ENCODE data around the gene MARCHF9.

Gene MARCHF9

DNA sequence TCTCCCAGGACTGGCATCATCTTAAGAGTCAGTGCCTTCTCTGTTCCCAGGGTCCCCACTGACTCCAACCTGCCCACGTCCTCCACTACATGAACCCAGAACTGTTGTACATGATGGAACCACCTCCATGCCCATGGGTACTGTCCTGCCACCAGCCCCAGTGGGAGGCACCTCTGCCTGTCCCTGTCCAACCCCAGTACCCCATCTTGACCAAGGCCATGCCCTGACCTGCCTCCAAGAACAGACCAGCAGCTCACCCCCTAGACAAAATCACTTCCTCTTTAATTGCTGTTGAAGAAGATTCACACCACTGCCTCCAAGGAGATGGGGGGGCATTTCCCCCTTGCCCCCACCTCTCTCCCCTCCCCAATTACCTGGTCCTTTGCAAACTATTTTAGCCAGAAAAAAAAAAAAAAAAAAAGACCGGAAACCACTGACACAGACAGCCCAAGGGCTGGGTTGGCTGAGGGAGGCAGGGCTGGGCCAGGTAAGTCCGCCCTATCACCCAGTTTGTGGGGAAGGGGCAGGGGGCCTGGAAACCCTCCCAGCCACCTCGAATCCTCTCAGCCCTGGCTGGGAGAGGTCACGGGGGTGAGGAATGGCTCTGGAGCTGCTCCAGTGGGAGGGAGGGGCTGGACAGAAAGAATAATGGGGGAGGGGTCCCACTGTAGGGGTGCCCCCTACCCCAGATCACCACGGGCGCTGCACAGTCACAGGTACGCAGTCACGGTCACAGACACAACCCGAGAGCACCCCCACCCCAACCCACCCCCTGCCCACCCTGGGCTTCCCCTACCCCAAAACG lies 29.8 kb upstream of the MARCHF9 start:
- no peak for DNase-seq

DNA sequence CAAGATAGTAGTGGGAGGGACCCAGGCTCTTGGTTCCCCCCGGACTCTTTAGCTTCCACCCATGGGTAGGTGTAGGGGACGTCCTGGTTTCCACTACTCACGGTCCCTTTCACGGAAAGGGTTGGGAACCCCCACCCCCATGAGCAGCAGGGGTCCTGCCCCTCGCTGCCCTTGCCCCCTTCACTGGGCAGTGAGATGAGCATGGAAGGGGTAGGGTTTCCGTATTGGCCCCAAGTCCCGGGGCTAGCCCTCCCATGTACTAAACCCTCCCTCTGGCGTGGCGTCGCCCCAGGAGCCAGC lies 29.1 kb upstream of the MARCHF9 start:
- no peak for DNase-seq

DNA sequence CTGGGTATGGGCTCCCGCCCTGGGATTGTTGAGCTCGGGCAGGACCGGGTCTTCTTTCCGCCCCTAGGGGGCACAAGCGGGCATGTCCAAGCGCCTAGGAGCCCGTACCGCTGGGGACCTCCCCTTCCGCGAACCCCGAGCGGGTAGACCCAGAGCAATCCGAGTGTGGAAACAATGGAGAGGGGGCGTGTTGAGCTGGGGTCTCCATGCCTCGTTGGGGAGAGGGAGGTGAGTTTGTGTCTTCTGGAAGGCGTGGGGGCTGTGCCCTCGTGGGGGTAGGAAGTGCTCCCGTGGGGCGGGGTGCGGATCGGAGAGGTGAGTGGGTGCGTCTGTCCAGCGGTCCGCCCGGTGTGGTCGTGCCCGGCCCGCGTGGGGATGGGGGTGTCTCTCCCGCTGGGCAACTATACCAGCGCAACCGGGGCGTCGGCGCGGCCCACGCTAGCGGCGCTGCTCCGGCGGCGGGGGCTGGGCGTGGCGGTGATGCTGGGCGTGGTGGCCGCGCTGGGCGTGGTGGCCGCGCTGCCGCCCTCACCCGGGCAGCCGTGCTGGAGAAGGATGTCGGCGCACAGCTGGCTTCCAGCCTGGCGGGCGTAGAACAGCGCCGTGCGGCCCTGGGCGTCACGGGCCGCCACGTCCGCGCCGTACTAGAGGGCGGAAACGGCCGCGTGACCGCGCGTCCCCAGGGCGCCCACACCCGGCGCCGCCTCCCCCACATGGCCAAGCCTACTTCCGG lies 28.6 kb upstream of the MARCHF9 start:
- peak; percentile 9 for DNase-seq

DNA sequence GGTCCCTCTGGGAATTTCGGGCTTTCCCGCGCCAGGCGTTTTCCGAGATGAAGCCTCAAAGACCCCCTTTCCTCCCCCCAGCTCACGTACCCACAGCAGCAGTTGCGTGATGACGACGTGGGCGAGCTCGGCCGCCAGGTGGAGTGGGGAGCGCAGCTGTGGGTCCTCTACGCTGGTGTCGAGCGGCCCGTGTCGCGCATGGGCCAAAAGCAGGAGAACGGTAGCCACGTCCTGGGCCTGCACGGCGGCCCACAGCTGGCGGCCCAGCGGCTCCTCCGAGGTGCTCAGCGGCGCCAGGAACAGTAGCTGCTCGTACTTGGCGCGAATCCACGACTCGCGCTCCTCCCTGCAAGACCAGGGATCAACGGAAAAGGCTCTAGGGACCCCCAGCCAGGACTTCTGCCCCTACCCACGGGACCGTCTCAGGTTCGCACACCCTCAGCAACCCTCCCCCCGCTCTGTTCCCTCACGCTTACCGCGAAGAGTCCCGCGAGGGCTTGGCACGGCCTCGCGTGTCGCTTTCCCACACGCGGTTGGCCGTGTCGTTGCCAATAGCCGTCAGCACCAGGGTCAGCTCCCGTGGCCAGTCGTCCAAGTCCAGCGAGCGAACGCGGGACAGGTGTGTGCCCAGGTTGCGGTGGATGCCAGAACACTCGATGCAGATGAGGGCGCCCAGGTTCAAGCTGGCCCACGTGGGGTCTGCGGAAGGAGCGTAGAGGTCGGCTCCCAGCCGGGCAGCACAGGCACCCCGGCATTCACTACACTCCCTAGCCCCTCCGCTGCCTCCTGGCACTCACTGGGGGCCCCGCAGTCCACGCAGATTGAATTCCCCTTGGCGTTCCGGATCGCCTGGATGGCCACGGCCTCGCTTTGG lies 27.8 kb upstream of the MARCHF9 start:
- no peak for DNase-seq

DNA sequence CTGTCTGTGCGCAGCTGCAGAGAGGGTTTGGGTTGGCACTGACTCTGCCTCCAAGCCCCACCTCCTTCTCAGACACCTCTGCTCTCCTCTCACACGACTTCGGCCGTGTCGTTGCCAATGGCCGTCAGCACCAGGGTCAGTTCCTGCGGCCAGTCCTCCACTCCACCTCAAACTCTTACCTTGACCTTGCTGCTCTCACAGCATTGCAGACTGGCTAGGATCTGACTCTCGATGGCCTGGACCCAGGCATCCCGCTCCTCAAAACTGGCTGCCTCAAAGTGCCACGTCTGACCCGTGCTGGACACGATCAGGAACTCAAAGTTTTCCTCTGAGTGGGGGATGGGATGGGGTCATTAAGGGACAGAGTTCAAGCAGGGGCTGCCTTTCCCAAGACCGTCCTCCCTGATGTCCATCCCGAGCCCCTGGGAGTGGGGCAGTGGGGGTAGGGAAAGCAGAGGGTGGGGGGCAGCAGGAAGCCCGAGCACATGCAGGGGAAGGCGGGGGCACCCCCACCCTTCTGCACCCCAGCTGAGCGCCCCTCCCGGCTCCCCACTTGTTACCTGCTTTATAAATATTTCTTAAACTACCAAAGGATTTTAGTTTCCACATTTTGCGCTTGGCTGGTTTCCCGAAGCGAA lies 27.0 kb upstream of the MARCHF9 start:
- no peak for DNase-seq

DNA sequence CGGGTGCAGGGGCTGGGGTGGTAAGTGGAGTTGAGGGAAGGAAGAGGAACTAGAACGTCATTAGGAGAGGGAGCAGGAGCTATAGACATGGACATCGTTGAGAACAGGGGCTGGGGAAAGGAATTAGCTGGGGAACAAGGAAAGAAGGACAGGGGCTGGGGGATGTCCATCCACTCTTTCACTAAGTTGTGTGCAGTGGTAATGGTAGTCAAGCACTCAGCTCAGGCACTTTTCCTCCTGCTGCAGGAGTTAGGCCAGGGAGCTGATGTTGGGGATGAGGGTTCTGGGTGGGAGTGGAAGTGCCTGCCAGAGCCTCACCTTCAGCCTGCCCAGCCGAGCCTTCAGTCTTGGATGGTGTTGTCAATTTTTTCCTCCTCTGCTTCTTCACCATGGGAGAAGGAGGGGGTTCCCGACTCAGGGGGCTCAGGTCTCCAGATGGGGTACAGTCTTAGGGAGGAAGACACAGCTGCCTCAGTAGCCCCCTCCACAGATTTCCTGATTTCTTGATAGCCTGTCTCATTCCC lies 25.5 kb upstream of the MARCHF9 start:
- DNase-seq, result no peak

DNA sequence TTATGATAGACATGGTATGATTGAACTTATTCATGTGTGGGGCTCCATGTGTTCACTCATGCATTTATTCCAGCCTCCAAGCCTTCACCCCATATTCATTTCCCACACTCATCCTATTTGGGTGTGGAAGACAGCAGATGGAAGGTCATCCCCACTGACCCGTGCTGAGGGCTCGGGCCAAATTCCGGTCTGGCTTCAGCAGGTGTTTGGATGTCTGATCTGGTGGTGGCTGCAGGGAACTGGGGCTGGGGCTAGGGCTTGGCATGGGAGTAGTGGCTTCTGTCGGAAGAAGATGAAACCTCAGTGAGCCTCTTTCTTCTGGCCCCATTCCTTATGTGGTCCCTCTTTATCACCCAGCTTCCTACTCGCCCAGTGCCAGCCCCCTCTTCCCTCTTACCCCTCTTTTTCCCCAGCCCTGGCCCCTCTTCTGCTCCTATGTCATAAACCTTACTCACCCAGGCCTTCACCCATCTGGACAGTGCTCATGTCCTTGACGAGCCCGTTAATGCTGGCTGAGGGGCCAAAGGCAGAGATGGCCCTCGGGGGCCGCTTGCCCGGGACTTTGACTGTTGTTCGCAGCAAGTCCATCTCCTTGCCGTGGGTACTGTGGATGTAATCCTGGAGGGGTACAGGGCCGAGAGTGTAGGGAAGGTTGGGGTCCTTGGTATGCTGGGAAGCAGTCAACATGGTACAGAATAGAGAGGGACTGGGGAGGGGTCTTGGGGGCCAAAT lies 24.4 kb upstream of the MARCHF9 start:
- DNase-seq, result no peak

DNA sequence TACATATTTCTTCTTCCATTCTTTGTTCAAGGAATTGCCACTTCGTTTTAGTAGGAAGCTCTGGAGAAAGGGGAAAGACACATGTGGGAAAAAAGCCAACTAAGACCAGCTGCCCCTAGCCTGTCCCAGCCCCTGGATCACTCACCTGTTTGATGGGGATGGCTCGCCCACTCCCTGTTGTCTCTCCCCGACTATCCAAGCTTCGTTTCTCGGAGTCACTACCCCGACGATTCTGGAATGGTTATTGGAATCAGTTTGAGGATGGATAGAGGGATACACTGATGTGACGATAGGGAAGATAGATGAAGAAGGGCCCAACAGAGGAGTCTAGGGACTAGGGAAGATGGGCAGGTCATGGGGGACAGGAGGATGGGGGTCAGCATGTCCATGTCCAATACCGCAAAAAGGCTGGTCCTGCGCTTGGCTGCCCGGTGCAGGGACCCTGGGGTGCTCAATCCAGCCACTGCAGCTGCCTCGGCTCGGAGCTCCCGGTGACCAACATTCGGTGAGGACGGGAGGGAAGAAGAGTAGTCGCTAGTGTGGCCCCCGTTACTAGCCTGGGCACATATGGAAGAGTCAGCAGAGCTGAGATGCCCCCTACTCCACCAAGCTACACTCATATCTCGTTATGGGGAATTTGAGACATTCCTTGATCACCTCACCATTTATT lies 23.4 kb upstream of the MARCHF9 start:
- no peak for DNase-seq

DNA sequence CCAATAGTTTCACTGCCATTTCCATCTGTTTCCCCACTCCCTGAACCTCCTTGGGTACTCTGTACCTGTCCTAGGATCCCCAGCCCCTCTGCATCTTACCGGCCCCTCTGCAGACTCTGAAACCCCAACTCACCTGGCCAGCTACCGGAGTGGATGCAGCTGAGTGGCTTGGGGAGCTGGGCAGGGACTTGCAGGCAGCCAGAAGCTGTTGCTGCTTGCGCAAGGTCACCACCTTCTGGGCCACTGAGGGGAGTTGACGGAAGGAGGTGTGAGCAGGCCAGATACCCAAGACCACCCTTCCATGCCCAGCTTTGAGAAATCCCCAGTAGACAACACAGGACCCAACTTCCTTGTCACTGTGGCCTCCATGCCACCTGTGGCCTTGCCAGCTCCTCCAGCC lies 22.6 kb upstream of the MARCHF9 start:
- no peak for DNase-seq

DNA sequence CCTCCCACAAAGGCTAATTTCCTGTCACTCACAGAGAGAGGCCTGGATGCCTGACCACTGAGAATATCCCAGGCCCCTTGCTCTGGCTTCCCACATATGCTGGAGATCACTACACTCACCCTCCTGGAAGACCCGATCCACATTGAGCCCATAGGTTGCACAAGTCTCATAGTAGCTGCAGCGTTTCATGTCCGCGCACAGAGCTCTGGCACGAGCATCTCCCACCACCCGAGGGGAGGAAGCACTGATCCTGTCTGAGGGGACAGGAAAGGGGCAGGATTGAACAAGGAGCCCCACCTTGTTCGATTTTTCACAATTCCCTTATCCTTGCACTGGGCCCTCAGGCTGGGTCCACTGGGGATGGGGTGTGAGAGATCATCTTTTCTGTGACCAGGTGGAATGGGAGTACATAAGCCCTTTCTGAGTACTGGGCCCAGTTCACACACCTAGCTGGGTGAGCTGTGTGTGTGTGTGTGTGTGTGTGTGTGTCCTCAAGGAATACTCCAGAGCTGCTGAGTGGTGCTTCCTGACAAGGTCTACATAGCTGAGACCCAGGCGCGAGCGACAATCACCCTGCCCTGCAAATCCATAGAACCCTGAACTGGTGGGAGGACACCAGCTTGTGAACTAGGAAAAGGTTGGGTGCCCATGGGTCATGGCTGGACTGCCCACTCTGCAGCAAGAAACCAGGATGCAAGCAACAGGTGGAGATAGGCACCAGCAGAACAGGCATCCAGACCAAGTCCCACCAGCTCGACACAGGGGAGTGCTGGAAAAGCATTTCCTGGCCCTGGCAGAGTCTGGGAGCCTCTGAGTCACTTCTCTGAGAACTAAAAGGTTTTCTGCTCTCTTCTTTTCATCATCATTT lies 21.9 kb upstream of the MARCHF9 start:
- no peak for DNase-seq

DNA sequence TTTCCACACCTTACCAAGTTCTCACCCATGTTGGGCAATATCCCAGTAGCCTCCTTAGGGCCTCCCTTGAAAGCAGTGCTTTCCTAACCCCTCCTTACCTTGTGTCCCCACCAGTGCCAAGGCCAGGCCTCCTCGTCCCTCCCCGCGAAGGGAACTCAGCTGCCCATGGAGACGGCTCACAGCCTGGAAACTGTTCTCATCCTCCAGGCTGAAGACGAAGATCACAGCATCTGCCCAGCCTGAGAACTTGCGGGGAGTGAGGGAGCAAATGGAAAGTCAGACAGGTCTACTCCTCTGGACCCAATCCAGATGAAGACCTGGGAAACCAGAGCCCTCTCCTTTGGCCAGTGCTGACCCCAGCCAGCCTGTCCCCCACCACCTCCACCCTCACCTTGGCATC lies 21.0 kb upstream of the MARCHF9 start:
- DNase-seq, result no peak

DNA sequence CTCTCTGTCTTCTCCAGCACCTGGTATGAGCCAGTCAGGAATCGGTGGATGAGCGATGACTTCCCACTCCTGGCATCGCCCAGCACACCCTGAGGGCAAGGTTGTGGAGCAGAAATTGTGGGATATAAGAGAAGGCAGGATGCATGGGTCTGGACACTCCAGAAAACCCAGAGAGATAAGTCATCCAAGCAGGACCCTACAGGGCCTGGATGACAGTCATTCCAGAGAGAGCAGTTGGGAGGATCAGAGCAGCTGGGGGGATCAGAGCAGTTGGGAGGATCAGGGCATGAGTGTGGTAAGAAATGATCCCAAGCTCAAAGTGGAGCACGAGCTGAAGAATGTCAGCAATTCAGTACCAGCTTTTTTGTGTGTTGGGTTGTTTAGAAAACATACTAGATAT lies 20.3 kb upstream of the MARCHF9 start:
- DNase-seq, result no peak

DNA sequence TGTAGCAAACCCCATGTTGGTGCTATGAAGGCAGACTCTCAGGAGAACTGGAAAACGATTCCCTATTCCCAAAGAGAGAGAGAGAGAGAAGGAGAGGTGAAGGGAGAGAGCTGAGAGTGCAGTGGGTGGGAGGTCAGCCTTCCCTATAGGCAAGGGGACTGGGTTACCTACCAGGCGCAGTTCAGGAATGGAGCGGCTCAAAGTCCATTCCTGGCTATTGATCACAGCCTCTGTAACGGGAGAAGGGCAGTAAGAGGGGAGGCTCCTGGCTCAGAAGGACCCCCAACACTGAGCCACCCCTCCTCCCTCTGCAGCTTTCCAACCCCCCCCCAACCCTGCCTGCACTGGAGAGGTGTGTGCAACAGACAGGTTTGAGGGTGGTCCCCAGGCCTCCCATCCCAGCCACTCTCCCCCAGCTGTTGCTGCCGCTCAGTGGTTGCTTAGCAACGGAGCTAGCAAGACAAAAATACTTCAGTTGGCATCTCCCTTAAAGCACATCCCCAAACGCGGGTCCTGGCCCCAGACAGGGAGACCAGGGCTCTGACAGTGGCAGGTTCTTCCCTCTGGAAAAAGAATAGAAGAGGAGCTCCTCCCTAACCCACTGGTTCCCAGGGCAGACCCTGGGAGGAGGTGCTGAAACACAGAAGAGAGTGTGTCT lies 19.6 kb upstream of the MARCHF9 start:
- no peak for DNase-seq

DNA sequence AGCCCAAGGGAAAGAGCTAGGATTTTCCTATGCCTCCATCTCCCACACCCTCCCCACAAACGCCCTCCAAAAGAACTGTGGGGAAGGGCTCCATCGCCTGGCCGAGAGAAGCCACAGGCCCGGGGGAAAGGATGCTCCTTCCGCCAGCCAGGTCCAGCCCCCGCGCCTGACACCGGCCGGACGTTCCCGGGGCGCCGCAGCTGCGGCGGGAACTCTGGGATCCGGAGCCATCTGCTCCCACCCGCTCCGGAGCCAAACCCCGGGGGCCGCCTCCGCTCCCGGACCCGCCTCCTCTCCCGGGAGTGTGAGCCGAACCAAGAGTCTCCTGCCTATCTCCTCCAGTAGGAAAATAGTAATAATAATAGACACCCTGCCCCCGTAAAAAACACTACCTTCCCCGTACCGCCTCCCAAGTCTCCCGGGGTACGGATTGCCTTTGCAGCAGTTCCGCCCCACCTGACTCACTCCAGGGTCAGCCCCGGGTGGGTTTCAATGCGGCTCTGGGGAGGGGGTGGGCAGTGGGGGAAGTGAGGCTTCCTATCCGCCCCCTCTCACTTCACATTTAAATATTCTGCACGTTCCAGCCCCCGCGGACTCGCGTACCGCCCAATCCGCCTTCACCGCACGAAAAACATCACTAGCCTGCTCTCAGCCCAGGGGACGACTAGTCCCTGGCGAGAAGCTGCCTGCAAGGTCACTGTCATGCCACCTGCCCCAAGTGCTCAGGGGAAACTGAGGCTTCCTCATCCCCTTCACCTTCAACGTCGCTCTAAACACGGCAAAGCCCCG lies 18.8 kb upstream of the MARCHF9 start:
- no peak for DNase-seq

DNA sequence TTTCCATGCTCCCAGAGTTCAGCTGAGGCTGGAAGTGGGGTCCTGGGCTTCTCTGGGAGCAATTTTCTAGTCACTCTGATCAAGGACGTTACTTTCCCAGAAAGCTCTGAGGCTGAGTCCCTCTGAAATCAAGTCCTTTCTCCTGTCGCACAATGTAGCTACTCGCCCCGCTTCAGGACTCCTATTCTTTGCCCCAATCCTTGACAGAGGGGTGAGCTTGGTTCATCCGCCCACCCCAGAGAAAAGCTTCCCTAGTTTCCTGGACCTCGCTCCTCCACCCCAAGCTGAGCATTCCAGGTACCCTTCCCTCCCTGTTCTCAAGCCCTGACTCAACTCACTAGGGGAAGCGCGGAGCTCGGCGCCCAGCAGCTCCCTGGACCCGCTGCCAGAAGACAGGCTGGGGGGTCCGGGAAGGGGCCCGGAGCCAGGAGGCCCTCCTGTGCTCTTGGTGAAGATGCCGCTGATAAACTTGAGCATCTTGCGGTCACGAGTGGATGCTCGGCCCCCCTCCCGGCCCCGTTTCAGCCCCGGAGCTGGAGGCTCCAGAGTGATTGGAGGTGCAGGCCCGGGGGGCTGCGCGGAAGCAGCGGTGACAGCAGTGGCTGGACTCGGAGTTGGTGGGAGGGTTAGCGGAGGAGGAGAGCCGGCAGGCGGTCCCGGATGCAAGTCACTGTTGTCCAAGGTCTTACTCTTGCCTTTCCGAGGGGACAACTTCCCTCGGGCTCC lies 18.0 kb upstream of the MARCHF9 start:
- no peak for DNase-seq

DNA sequence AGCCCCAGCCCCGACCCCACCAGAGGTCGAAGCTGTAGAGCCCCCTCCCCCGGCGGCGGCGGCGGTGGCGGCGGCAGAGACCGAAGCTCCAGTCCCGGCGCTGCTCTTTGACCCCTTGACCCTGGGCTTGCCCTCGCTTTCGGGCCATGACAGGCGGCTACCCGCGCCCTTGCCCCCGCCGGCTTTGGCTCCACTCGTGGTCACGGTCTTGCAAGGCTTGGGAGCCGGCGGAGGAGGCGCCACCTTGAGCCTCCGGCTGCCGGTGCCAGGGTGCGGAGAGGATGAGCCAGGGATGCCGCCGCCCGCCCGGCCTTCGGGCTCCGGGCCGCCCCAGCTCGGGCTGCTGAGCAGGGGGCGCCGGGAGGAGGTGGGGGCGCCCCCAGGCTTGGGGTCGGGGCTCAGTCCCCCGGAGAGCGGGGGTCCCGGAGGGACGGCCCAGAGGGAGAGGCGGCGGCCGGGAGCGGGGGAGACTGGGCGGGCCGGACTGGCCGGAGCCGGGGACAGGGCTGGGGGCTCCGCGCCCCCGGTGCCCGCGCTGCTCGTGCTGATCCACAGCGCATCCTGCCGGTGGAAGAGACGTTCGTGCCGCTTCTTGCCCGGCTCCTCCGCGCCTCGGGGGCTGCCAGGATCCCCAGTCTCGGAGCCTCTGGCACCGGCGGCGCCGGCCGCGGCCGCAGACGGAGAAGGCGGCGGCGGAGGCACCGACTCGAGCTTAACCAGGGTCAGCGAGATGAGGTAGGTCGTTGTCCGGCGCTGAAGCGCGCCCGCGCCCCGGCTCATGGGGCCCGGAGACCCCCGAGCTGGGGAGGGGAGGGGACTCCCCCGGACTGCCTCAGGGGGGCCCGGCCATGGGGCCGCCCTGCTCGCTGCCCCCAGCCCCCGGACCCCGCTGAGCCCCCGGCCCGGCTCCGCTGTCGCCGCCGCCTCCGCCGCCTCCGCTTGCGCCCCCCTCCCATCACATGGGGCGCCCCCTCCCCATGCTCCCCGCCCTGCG lies 17.1 kb upstream of the MARCHF9 start:
- no peak for DNase-seq

DNA sequence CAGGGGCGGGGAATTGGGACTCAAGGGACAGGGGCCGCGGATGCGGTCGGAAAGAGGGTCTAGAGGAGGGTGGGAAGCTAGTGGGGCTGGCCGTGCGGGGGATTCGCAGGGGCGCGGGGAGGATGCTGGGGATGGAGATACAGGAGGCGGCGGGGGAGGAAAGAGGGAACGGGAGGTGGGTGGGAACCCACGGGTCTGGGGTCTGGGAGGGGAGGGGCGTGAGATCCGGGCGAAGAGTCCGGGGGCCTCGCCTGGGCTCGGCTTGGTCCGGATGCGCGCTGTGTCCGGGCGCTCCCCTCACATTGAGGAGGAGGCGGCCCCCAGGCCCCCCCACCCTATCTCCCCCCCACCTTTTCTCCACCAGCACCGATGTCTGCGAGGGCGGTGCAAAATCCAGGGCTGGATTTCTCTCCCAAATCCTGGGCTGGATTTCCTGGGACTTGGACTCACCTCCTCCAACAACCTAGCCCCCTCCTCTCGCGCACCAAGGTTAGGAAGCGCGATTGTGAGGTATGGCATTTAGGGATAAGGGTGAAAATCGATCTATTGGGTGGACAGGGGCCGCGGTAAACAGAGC lies 16.2 kb upstream of the MARCHF9 start, which contains the start of gene AGAP2:
TSS of gene AGAP2 (minus strand) at position 82 of the 577 bp plus-strand sequence. CDS start 496 bp downstream, outside the sequence.
- no peak for DNase-seq
